ENCODE data around the gene DEPP1.

DNA sequence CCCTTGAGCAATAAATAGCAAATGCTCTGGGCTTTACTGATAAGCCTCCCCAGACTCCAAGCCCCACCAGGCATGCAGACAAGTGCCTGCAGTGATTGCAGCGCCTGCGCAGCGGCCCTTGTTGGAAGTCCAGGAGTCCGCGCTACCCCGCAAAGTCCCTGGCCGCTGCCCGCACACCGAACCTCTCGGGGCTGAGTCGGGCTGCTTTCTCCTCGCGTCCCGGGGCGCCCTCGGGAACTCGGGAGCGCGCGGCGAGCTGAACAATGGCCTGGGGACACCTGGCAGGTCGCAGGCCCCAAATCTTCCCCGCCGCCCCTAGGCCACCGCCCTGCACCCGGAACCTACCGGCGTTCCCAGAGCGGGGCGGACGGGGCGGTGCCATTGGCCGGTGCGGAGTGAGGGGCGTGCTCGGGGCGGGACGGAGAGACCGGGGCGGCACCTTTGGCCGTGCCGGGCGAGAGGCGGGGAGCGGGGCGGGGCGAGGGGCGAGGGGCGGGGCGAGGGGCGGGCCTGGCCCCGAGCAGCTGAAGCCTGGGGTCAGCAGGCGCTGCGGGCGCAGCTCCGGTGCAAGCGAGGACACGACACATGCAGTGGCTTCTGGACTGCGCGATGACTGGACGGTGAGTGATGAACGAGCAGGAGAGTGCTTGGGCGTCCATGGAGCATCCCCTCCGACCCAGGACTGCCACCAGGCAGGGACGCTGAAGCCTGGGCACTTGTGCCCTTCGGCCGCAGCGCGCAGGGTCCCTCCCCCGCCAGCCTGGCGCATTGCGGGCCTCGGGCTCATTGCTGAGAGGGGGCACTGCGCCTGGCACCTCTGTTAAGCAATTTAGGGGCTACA is 19.1 kb downstream of the DEPP1 start, which contains the start of gene RASSF4:
- TF ChIP-seq CEBPB (IDR thresholded peaks at IDR 0.05) (no peak), CREB1 (IDR thresholded peaks at IDR 0.05; ENCODE audit: low read depth) (no peak), RAD21 (IDR thresholded peaks at IDR 0.05; ENCODE audit: low read depth) (no peak), EGR1 (IDR thresholded peaks at IDR 0.05) (no peak), EP300 (IDR thresholded peaks at IDR 0.05; ENCODE audit: borderline replicate concordance) (no peak), REST (IDR thresholded peaks at IDR 0.05; ENCODE audit: low read depth) (no peak), FOXM1 (IDR thresholded peaks at IDR 0.05; ENCODE audit: borderline replicate concordance, low read depth) (no peak), TEAD4 (IDR thresholded peaks at IDR 0.05) (no peak), TCF12 (IDR thresholded peaks at IDR 0.05; ENCODE audit: low read depth) (no peak), MAX (IDR thresholded peaks at IDR 0.05) (peak; percentile 50; the same call in 1 of the 2 replicates), NFIC (IDR thresholded peaks at IDR 0.05) (no peak)
